H1 (cell line): ENCODE results near the gene SMAD6. TPM values are rescaled to one million over a fixed set of nuclear protein-coding genes. Genes with fewer than 3 reads are reported as not detected.

Experiments
- CTCF ChIA-PET: fragments of 300-600 bp; sonication (Branson Sonifier 250); formaldehyde crosslinking; loops from one replicate; lab custom pipeline; 2021; ENCODE audit not compliant: partially characterized antibody; lab: Charles Lee
- POLR2A ChIA-PET: fragments of 300-600 bp; sonication (Branson Sonifier 250); formaldehyde crosslinking; loops from one replicate; lab custom pipeline; 2021; ENCODE audit warnings: inconsistent platforms; ENCODE audit not compliant: partially characterized antibody; lab: Charles Lee
- DNase-seq, 2 experiments: peaks; one replicate each; pipeline versions ENCODE4 v3.0.0 to v3.0.0-alpha.2; 2010 to 2022; ENCODE audit warnings: low spot score in 2 of 2, low read depth in 1 of 2, mixed read lengths in 1 of 2
- FAIRE-seq: peaks from 2 replicates; lab custom pipeline; 2011; peaks lifted over from hg19 to GRCh38; lab: Jason Lieb, UNC
- H2AFZ ChIP-seq: 2 replicates; pipeline ENCODE4 v1.8.1; 2012; ENCODE audit warnings: low read length, inconsistent platforms
- H2AK5ac ChIP-seq: 2 replicates; pipeline ENCODE4 v1.6.1; 2013; ENCODE audit warnings: low read depth, low read length
- H2BK120ac ChIP-seq: replicated peaks from 2 replicates; pipeline ENCODE3; 2013; ENCODE audit warnings: low read depth, low read length, inconsistent platforms
- H2BK12ac ChIP-seq: 2 replicates; pipeline ENCODE4 v1.6.1; 2013; ENCODE audit warnings: low read depth, low read length
- H2BK15ac ChIP-seq: 2 replicates; pipeline ENCODE4 v1.6.1; 2013; ENCODE audit warnings: low read length
- H2BK20ac ChIP-seq: 2 replicates; pipeline ENCODE4 v1.6.1; 2013; ENCODE audit warnings: low read length
- H2BK5ac ChIP-seq: 2 replicates; pipeline ENCODE4 v1.6.1; 2013; ENCODE audit warnings: low read depth, low read length
- H3K14ac ChIP-seq: 2 replicates; pipeline ENCODE4 v1.6.1; 2013; ENCODE audit warnings: inconsistent platforms; ENCODE audit not compliant: insufficient read length
- H3K18ac ChIP-seq: 2 replicates; pipeline ENCODE4 v1.6.1; 2013; ENCODE audit warnings: low read length; ENCODE audit errors: extremely low read depth
- H3K23ac ChIP-seq: 2 replicates; pipeline ENCODE4 v1.6.1; 2013; ENCODE audit warnings: inconsistent platforms; ENCODE audit not compliant: insufficient read length
- H3K23me2 ChIP-seq: 2 replicates; pipeline ENCODE4 v1.6.1; 2013; ENCODE audit warnings: low read depth, low read length
- H3K27ac ChIP-seq: 2 replicates; pipeline ENCODE4 v1.6.1; 2011; ENCODE audit warnings: low read depth, low read length, inconsistent platforms
- H3K27me3 ChIP-seq, 4 experiments: replicated peaks in 1 of 4; 1 replicate in 1 of 4; 2 replicates in 3 of 4; pipeline versions ENCODE4 v1.6.1 to v1.8.1; 2011 to 2013; ENCODE audit warnings: low read length in 3 of 4, mild to moderate bottlenecking in 3 of 4, inconsistent platforms in 2 of 4, mixed read lengths in 2 of 4, moderate library complexity in 1 of 4; ENCODE audit not compliant: control insufficient read depth in 3 of 4, insufficient read depth in 3 of 4; ENCODE audit errors: extremely low read depth in 1 of 4
- H3K36me3 ChIP-seq, 4 experiments: 2 replicates each; pipeline versions ENCODE4 v1.6.1 to v1.8.1; 2011 to 2013; ENCODE audit warnings: mild to moderate bottlenecking in 4 of 4, low read length in 3 of 4, moderate library complexity in 2 of 4, control low read depth in 1 of 4, inconsistent platforms in 1 of 4; ENCODE audit not compliant: insufficient read depth in 4 of 4, control insufficient read depth in 2 of 4
- H3K4ac ChIP-seq: replicated peaks from 2 replicates; pipeline ENCODE3; 2013; ENCODE audit warnings: low read length, low read depth, mixed read lengths, inconsistent platforms; ENCODE audit not compliant: insufficient read length
- H3K4me1 ChIP-seq, 4 experiments: replicated peaks in 1 of 4; 1 replicate in 1 of 4; 2 replicates in 3 of 4; pipeline versions ENCODE4 v1.6.1 to v1.8.1; 2011 to 2013; ENCODE audit warnings: low read length in 3 of 4, inconsistent platforms in 2 of 4, mixed read lengths in 1 of 4; ENCODE audit not compliant: insufficient read depth in 4 of 4, control insufficient read depth in 3 of 4
- H3K4me2 ChIP-seq, 2 experiments: 2 replicates each; pipeline versions ENCODE4 v1.6.1 to v1.8.1; 2011 to 2013; ENCODE audit warnings: low read depth in 2 of 2, low read length in 2 of 2, control low read depth in 1 of 2, inconsistent platforms in 1 of 2, mild to moderate bottlenecking in 1 of 2; ENCODE audit not compliant: insufficient read depth in 1 of 2
- H3K4me3 ChIP-seq, 4 experiments: fragments of 200-600, 300-600 bp in 1 of 4; sonication (generic), shearing (Covaris generic), sonication (Bioruptor Twin) in 1 of 4; 2 replicates each; pipeline versions ENCODE4 v1.5.1 to v1.8.1; 2011 to 2016; ENCODE audit warnings: low read length in 4 of 4, low read depth in 3 of 4, control low read depth in 2 of 4, inconsistent platforms in 2 of 4, mild to moderate bottlenecking in 2 of 4, mixed read lengths in 1 of 4, moderate library complexity in 1 of 4; ENCODE audit not compliant: insufficient read depth in 2 of 4; ENCODE audit errors: extremely low read depth in 1 of 4
- H3K56ac ChIP-seq: replicated peaks from 2 replicates; pipeline ENCODE3; 2013; ENCODE audit warnings: low read depth, mild to moderate bottlenecking, mixed read lengths, low read length, inconsistent platforms; ENCODE audit not compliant: insufficient read length
- H3K79me1 ChIP-seq: 2 replicates; pipeline ENCODE4 v1.6.1; 2013; ENCODE audit warnings: low read depth, low read length, control low read depth
- H3K79me2 ChIP-seq, 2 experiments: 2 replicates each; pipeline versions ENCODE4 v1.6.1 to v1.8.1; 2012 to 2013; ENCODE audit warnings: low read length in 2 of 2, mild to moderate bottlenecking in 2 of 2, inconsistent platforms in 1 of 2; ENCODE audit not compliant: insufficient read depth in 2 of 2, control insufficient read depth in 1 of 2
- H3K9ac ChIP-seq, 4 experiments: replicated peaks in 1 of 4; 1 replicate in 1 of 4; 2 replicates in 3 of 4; pipeline versions ENCODE4 v1.6.1 to v1.8.1; 2011 to 2013; ENCODE audit warnings: low read depth in 3 of 4, low read length in 3 of 4, control low read depth in 2 of 4, mild to moderate bottlenecking in 2 of 4, moderate library complexity in 2 of 4, inconsistent platforms in 1 of 4; ENCODE audit errors: extremely low read depth in 1 of 4
- H3K9me3 ChIP-seq, 2 experiments: 2 replicates each; pipeline versions ENCODE4 v1.6.1 to v1.8.1; 2012 to 2013; ENCODE audit warnings: mild to moderate bottlenecking in 2 of 2, moderate library complexity in 2 of 2, control low read depth in 1 of 2, inconsistent platforms in 1 of 2, low read depth in 1 of 2, low read length in 1 of 2, mixed read lengths in 1 of 2; ENCODE audit not compliant: insufficient read depth in 2 of 2
- H4K20me1 ChIP-seq, 2 experiments: replicated peaks in 1 of 2; 2 replicates each; pipeline versions ENCODE3 to v1.8.1; 2011 to 2013; ENCODE audit warnings: inconsistent platforms in 2 of 2, low read length in 2 of 2, mild to moderate bottlenecking in 1 of 2; ENCODE audit not compliant: insufficient read depth in 2 of 2, control insufficient read depth in 1 of 2
- H4K5ac ChIP-seq: 2 replicates; pipeline ENCODE4 v1.6.1; 2013; ENCODE audit warnings: low read length, low read depth, mixed read lengths, inconsistent platforms; ENCODE audit not compliant: insufficient read length
- H4K8ac ChIP-seq: 2 replicates; pipeline ENCODE4 v1.8.0; 2013; ENCODE audit warnings: mild to moderate bottlenecking, moderate library complexity, low read length, inconsistent platforms; ENCODE audit not compliant: insufficient read depth; ENCODE audit errors: extremely low read depth
- H4K91ac ChIP-seq: replicated peaks from 2 replicates; pipeline ENCODE3; 2013; ENCODE audit warnings: low read length, mixed read lengths, inconsistent platforms; ENCODE audit not compliant: insufficient read length
- ASH2L ChIP-seq: fragments of 200-600, 300-600 bp; sonication (generic); IDR thresholded peaks from one replicate; pipeline ENCODE4 v1.7.1; 2017; ENCODE audit warnings: low read length
- BCL11A ChIP-seq, 2 experiments: IDR thresholded peaks; one replicate each; pipeline ENCODE4 v1.6.1; 2011; ENCODE audit warnings: low read depth in 2 of 2, low read length in 2 of 2, mild to moderate bottlenecking in 2 of 2
- CEBPB ChIP-seq: IDR thresholded peaks from 2 replicates; pipeline ENCODE4 v1.6.1; 2012; ENCODE audit warnings: low read depth, low read length
- CREB1 ChIP-seq: IDR thresholded peaks from 2 replicates; pipeline ENCODE4 v1.6.1; 2012; ENCODE audit warnings: inconsistent platforms
- EGR1 ChIP-seq: IDR thresholded peaks from 2 replicates; pipeline ENCODE4 v1.6.1; 2011; ENCODE audit warnings: low read depth, low read length, borderline replicate concordance
- EP300 ChIP-seq, 2 experiments: IDR thresholded peaks; 1 replicate in 1 of 2; 2 replicates in 1 of 2; pipeline ENCODE4 v1.6.1; 2011 to 2012; ENCODE audit warnings: low read depth in 2 of 2, low read length in 2 of 2, mild to moderate bottlenecking in 2 of 2, borderline replicate concordance in 1 of 2, inconsistent platforms in 1 of 2, moderate library complexity in 1 of 2
- GABPA ChIP-seq: IDR thresholded peaks from 2 replicates; pipeline ENCODE4 v1.6.1; 2011; ENCODE audit warnings: mild to moderate bottlenecking, low read length, moderate library complexity, borderline replicate concordance; ENCODE audit not compliant: insufficient read depth
- GTF2F1 ChIP-seq: IDR thresholded peaks from 2 replicates; pipeline ENCODE4 v1.6.1; 2012; ENCODE audit warnings: low read depth, low read length, improper control_type of control experiment, borderline replicate concordance
- POLR2AphosphoS5 ChIP-seq: IDR thresholded peaks from 2 replicates; pipeline ENCODE4 v1.6.1; 2011; ENCODE audit warnings: low read depth, low read length
- SUZ12 ChIP-seq: fragments of 200-600 bp; sonication (generic); IDR thresholded peaks from 2 replicates; pipeline ENCODE4 v1.6.1; 2012; ENCODE audit warnings: mild to moderate bottlenecking, inconsistent platforms, low read length, moderate library complexity, mixed read lengths
- TAF1 ChIP-seq: IDR thresholded peaks from 2 replicates; pipeline ENCODE4 v1.6.1; 2011; ENCODE audit warnings: mild to moderate bottlenecking, low read depth, low read length
- YY1 ChIP-seq: IDR thresholded peaks from 2 replicates; pipeline ENCODE4 v1.6.1; 2011; ENCODE audit warnings: low read depth, mild to moderate bottlenecking, low read length
- WGBS, 2 experiments: shearing (Covaris generic) in 1 of 2; methylation state at CpG; one replicate each; pipeline versions ENCODE4 v1.1.6 to v1.1.7; 2013 to 2015; ENCODE audit warnings: low lambda C conversion rate in 2 of 2, mixed read lengths in 2 of 2, inconsistent platforms in 1 of 2, low coverage in 1 of 2, missing lambda C conversion rate in 1 of 2; ENCODE audit not compliant: insufficient replicate concordance in 2 of 2, insufficient coverage in 1 of 2, insufficient read length in 1 of 2; ENCODE audit errors: extremely low coverage in 1 of 2, missing lambda C conversion rate in 1 of 2; 5-methylcytosine and 5-hydroxymethylcytosine counted together
- polyA plus RNA-seq, 7 experiments: library from polyadenylated mRNA; depleted of rRNA in 3 of 7; stranded (reverse) in 5 of 7; unstranded in 2 of 7; fragments of >200 nt in 5 of 7; fragments of 200-250 nt in 2 of 7; gene quantifications; 1 replicate in 5 of 7; 2 replicates in 1 of 7; 4 replicates in 1 of 7; pipeline versions ENCODE4 v1.2.1 to v1.2.3, GENCODE V29; 2011 to 2013; ENCODE audit warnings: missing spikeins in 2 of 7, mixed read lengths in 2 of 7
- total RNA-seq: library from RNA; stranded (reverse); fragmentation: NEBNext Ultra II Directional; extraction: Animal tissue kit (Norgen Biotek cat#: 25700); gene quantifications from 2 replicates; pipeline ENCODE4 v1.2.1, GENCODE V29; 2021

Gene SMAD6
- total and polyA plus RNA-seq, 2 of the 8 experiments (the other 6 are each of a cell fraction or from before 2014, with no cell fraction given) = 1.8 to 7.0 TPM

DNA sequence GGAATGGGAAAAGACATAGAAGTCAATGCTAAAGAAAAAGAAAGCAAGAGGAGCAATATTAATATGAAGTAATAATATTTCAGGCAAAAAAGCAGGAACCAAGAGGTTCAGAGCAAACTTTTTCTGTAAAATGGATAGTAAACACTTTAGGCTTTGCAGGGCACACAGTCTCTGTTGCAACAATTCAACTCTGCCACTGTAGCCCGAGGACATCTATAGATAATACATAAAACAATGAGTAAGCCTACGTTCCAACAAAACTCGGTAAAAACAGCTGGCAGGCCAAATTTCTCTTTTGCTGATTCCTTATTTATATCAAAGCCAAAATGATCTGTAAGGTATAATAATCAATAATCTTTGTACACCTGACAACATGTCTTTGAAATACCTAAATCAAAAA is 56.8 kb downstream of the SMAD6 start:
- H3K56ac ChIP-seq = no peak overlapping the region
- ChIA-PET POLR2A (no interaction called here), CTCF (interaction anchor here (0.6 to 1.4 kb wide), 6 partner anchors 11 to 144 kb away, joined by 3 to 10 read pairs (median 4); no protein-coding TSS in a partner anchor)
- no peaks in the 10 kb centered on the region for H3K23me2 ChIP-seq
- H3K4me3 ChIP-seq = no peak overlapping the region
- no peak overlapping the region for H2BK5ac ChIP-seq
- H2AK5ac ChIP-seq = no peak overlapping the region
- no peaks in the 10 kb centered on the region for H3K79me1 ChIP-seq
- no peak overlapping the region for H3K14ac ChIP-seq
- H4K5ac ChIP-seq = no peak overlapping the region
- H3K23ac ChIP-seq = no peak overlapping the region
- no peak overlapping the region for H2BK20ac ChIP-seq
- H4K8ac ChIP-seq = no peak overlapping the region
- H3K9ac ChIP-seq = no peak overlapping the region
- no peak overlapping the region for H3K27ac ChIP-seq
- H4K91ac ChIP-seq = no peak overlapping the region
- H2AFZ ChIP-seq = no peak overlapping the region
- H3K18ac ChIP-seq = no peak overlapping the region
- no peaks in the 10 kb centered on the region for H3K79me2 ChIP-seq
- no peaks in the 10 kb centered on the region for H4K20me1 ChIP-seq
- peaks cover 0 to 5% of the 10 kb centered on the region in 2 experiments; a peak in 2 of 4 replicates for H3K9me3 ChIP-seq
- 89% methylated on average over 3 of the region's 3 CpGs; no CpG with 5 or more reads in 1 of the 2 experiments for WGBS, 2 experiments
- no peak overlapping the region for H3K4me2 ChIP-seq
- no peak for FAIRE-seq
- no peak overlapping the region for H2BK120ac ChIP-seq
- DNase-seq = no peak
- H3K4me1 ChIP-seq = peaks cover 0 to 4% (median 0%) of the 10 kb centered on the region in 4 experiments; a peak in 1 of 7 replicates
- no peaks in the 10 kb centered on the region for H3K27me3 ChIP-seq
- H3K36me3 ChIP-seq = peaks cover 0 to 3% (median 1%) of the 10 kb centered on the region in 4 experiments; a peak in 3 of 8 replicates
- no peak overlapping the region for H2BK15ac ChIP-seq
- H2BK12ac ChIP-seq = no peak overlapping the region
- H3K4ac ChIP-seq = no peak overlapping the region
- TF ChIP-seq EGR1 (no peak), POLR2AphosphoS5 (no peak), YY1 (no peak), BCL11A (IDR thresholded peaks at IDR 0.05; ENCODE audit: low read depth in 2 of 2, low read length in 2 of 2) (no peak), SUZ12 (no peak), ASH2L (no peak), GABPA (no peak), CEBPB (no peak), GTF2F1 (no peak), CREB1 (no peak), EP300 (IDR thresholded peaks at IDR 0.05; ENCODE audit: borderline replicate concordance in 1 of 2, low read depth in 2 of 2, low read length in 2 of 2) (no peak), TAF1 (no peak)
